ENCODE measurements around the gene GPR139.

- TF ChIP-seq YY1 (IDR thresholded peaks at IDR 0.05; ENCODE audit: insufficient read depth, insufficient read length), result no peak
- TF ChIP-seq ZNF274 (IDR thresholded peaks at IDR 0.05; ENCODE audit: low read depth, low read length), result no peak
These were observed 5.4 kb upstream of the GPR139 start for GRCh38 chr16:20079106-20079505.
